GM23338 (cell line): ENCODE measurements around the gene GCM1. TPM values are rescaled to one million over a fixed set of nuclear protein-coding genes. Genes with fewer than 3 reads are reported as not detected.

ENCODE experiments used
- ATAC-seq: fragments of 200-7000 bp; cut with Tn5 transposase; 3 replicates; pipeline ENCODE4 v1.9.1; 2020
- DNase-seq: peaks from one replicate; pipeline ENCODE4 v3.0.0-alpha.2; 2015; ENCODE audit warnings: low spot score
- H2AFZ ChIP-seq: fragments of 200-600 bp; sonication (generic); 2 replicates; pipeline ENCODE4 v1.8.0; 2016; ENCODE audit warnings: antibody characterized with exemption, mild to moderate bottlenecking, moderate library complexity
- H3F3A ChIP-seq: fragments of 200-600 bp; sonication (generic); replicated peaks from 2 replicates; pipeline ENCODE4 v1.8.0; 2017; ENCODE audit warnings: antibody characterized with exemption, mixed run types, low read depth
- H3K27ac ChIP-seq: fragments of 200-600 bp; sonication (generic); 2 replicates; pipeline ENCODE4 v1.6.1; 2016; ENCODE audit warnings: low read depth
- H3K27me3 ChIP-seq: fragments of 200-600 bp; sonication (generic); 2 replicates; pipeline ENCODE4 v1.8.0; 2016; ENCODE audit warnings: mild to moderate bottlenecking, mixed run types, moderate library complexity; ENCODE audit not compliant: insufficient read depth
- H3K36me3 ChIP-seq: fragments of 200-600 bp; sonication (generic); 2 replicates; pipeline ENCODE4 v1.8.0; 2016; ENCODE audit warnings: mild to moderate bottlenecking; ENCODE audit not compliant: insufficient read depth
- H3K4me1 ChIP-seq: fragments of 200-600 bp; sonication (generic); 2 replicates; pipeline ENCODE4 v1.8.0; 2016; ENCODE audit warnings: mild to moderate bottlenecking, moderate library complexity; ENCODE audit not compliant: insufficient read depth
- H3K4me2 ChIP-seq: fragments of 200-600 bp; sonication (generic); 2 replicates; pipeline ENCODE4 v1.7.1; 2017; ENCODE audit warnings: mixed run types
- H3K4me3 ChIP-seq: fragments of 200-600 bp; sonication (generic); 2 replicates; pipeline ENCODE4 v1.6.1; 2016; ENCODE audit warnings: mixed run types
- H3K79me2 ChIP-seq: fragments of 200-600 bp; sonication (generic); replicated peaks from 2 replicates; pipeline ENCODE4 v1.8.0; 2017; ENCODE audit warnings: mild to moderate bottlenecking; ENCODE audit not compliant: insufficient read depth
- H3K9me2 ChIP-seq: fragments of 200-600 bp; sonication (generic); 2 replicates; pipeline ENCODE4 v1.8.0; 2017; ENCODE audit not compliant: insufficient read depth
- H4K20me1 ChIP-seq: fragments of 200-600 bp; sonication (generic); replicated peaks from 2 replicates; pipeline ENCODE4 v1.8.0; 2017; ENCODE audit warnings: mild to moderate bottlenecking; ENCODE audit not compliant: insufficient read depth
- H3K27ac Mint-ChIP-seq: 2 replicates; pipeline ENCODE4 v1.8.0; 2020; ENCODE audit warnings: inconsistent platforms, mild to moderate bottlenecking, moderate library complexity, mixed read lengths
- H3K27me3 Mint-ChIP-seq: 3 replicates; pipeline ENCODE4 v1.8.0; 2022; ENCODE audit warnings: low read depth, mild to moderate bottlenecking, moderate library complexity, mixed read lengths, inconsistent platforms; ENCODE audit not compliant: insufficient read depth, poor library complexity
- H3K36me3 Mint-ChIP-seq: 3 replicates; pipeline ENCODE4 v1.8.0; 2021; ENCODE audit warnings: low read depth, mild to moderate bottlenecking, inconsistent platforms, moderate library complexity, mixed read lengths
- H3K4me1 Mint-ChIP-seq: 3 replicates; pipeline ENCODE4 v1.8.0; 2020; ENCODE audit warnings: mild to moderate bottlenecking, inconsistent platforms, mixed read lengths
- H3K4me3 Mint-ChIP-seq: 3 replicates; pipeline ENCODE4 v1.8.0; 2021; ENCODE audit warnings: moderate library complexity, mild to moderate bottlenecking, inconsistent platforms, mixed read lengths
- H3K9me3 Mint-ChIP-seq: 3 replicates; pipeline ENCODE4 v1.8.0; 2020; ENCODE audit warnings: moderate library complexity, mild to moderate bottlenecking, inconsistent platforms, mixed read lengths
- CREB1 ChIP-seq: fragments of 250-450 bp; sonication (Bioruptor Pico); IDR thresholded peaks from 2 replicates; pipeline ENCODE4 v1.5.0; 2020; ENCODE audit warnings: low read depth, mild to moderate bottlenecking, moderate library complexity
- CTCF ChIP-seq, 2 experiments: fragments of 200-600 bp in 1 of 2; sonication (generic) in 1 of 2; conservative IDR thresholded peaks; 2 replicates each; pipeline versions ENCODE4 v1.5.1 to v1.6.1; 2016 to 2017; ENCODE audit warnings: antibody characterized with exemption in 2 of 2, low read depth in 2 of 2, mild to moderate bottlenecking in 2 of 2, moderate library complexity in 1 of 2
- ETS1 ChIP-seq: IDR thresholded peaks from 2 replicates; pipeline ENCODE4 v1.6.1; 2016; ENCODE audit warnings: antibody characterized with exemption
- EZH2phosphoT487 ChIP-seq: fragments of 200-600 bp; sonication (generic); IDR thresholded peaks from one replicate; pipeline ENCODE4 v1.8.1; 2018; ENCODE audit warnings: antibody characterized with exemption; ENCODE audit not compliant: unreplicated experiment
- JUNB ChIP-seq: IDR thresholded peaks from one replicate; pipeline ENCODE4 v1.6.1; 2016; ENCODE audit warnings: antibody characterized with exemption; ENCODE audit not compliant: unreplicated experiment
- NANOG ChIP-seq: IDR thresholded peaks from 2 replicates; pipeline ENCODE4 v1.6.1; 2016; ENCODE audit warnings: antibody characterized with exemption, borderline replicate concordance
- POLR2AphosphoS5 ChIP-seq: IDR thresholded peaks from 2 replicates; pipeline ENCODE4 v1.6.1; 2016; ENCODE audit warnings: antibody characterized with exemption, low read depth
- REST ChIP-seq: IDR thresholded peaks from one replicate; pipeline ENCODE4 v1.6.1; 2018; ENCODE audit warnings: antibody characterized with exemption; ENCODE audit not compliant: unreplicated experiment
- STAT1 ChIP-seq: IDR thresholded peaks from one replicate; pipeline ENCODE4 v1.6.1; 2016; ENCODE audit warnings: antibody characterized with exemption; ENCODE audit not compliant: unreplicated experiment
- ZNF114 ChIP-seq: fragments of 250-450 bp; sonication (Bioruptor Pico); IDR thresholded peaks from 2 replicates; pipeline ENCODE4 v1.5.0; 2020; ENCODE audit warnings: mild to moderate bottlenecking, moderate library complexity
- ZNF331 ChIP-seq: fragments of 250-450 bp; sonication (Bioruptor Pico); IDR thresholded peaks from 2 replicates; pipeline ENCODE4 v1.5.0; 2020; ENCODE audit warnings: low read depth, mild to moderate bottlenecking, moderate library complexity
- ZNF462 ChIP-seq: fragments of 250-450 bp; sonication (Bioruptor Pico); IDR thresholded peaks from 2 replicates; pipeline ENCODE4 v1.5.0; 2020; ENCODE audit warnings: mild to moderate bottlenecking, moderate library complexity
- polyA plus RNA-seq: library from polyadenylated mRNA; unstranded; fragments of >200 nt; fragmentation: Nextera tagmentation; extraction: Ambion mirVana; gene quantifications from 2 replicates; pipeline ENCODE4 v1.2.1, GENCODE V29; 2016
- total RNA-seq: library from RNA; depleted of rRNA; stranded (reverse); fragments of >200 nt; shearing (Covaris generic); gene quantifications from 2 replicates; pipeline ENCODE4 v1.2.3, GENCODE V29; 2014

The GCM1 gene
- total and polyA plus RNA-seq, 2 experiments from 2014 or later, result not detected

- TF ChIP-seq REST (no peak), CREB1 (CRISPR knock-in tag) (no peak)
These were observed 19.8 kb downstream of the GCM1 start (continued) for GRCh38 chr6:53128842-53129241.

GRCh38 chr6:53125276-53125675, 23.4 kb downstream of the GCM1 start:
- Mint-ChIP-seq H3K36me3 (no peaks in the 10 kb centered on the region), H3K4me1 (peaks cover 11% of the 10 kb centered on the region), H3K27me3 (no peaks in the 10 kb centered on the region), H3K9me3 (no peaks in the 10 kb centered on the region), H3K27ac (no peak overlapping the region), H3K4me3 (no peak overlapping the region)
- Histone ChIP-seq H3K4me2 (no peak overlapping the region), H3K4me3 (no peak overlapping the region), H3K27ac (no peak overlapping the region), H3K36me3 (no peaks in the 10 kb centered on the region), H4K20me1 (no peaks in the 10 kb centered on the region), H3K79me2 (no peaks in the 10 kb centered on the region), H3F3A (no peaks in the 10 kb centered on the region), H3K9me2 (no peaks in the 10 kb centered on the region), H3K4me1 (0 out of 2 replicates have a peak, but pooled peaks cover 6% of the 10 kb centered on the region), H3K27me3 (no peaks in the 10 kb centered on the region), H2AFZ (no peak overlapping the region)
- DNase-seq (no peak), ATAC-seq (no peak)
- TF ChIP-seq JUNB, result no peak
- TF ChIP-seq ETS1, result no peak
- TF ChIP-seq EZH2phosphoT487, result no peak
- no peak for TF ChIP-seq POLR2AphosphoS5
- no peak for TF ChIP-seq NANOG
- TF ChIP-seq CTCF (conservative IDR thresholded peaks at IDR 0.05; ENCODE audit: low read depth in 2 of 2), result no peak
- TF ChIP-seq ZNF462 (CRISPR knock-in tag), result no peak
- TF ChIP-seq ZNF114 (CRISPR knock-in tag), result no peak
- no peak for TF ChIP-seq ZNF331 (CRISPR knock-in tag)
- no peak for TF ChIP-seq CREB1 (CRISPR knock-in tag)
- TF ChIP-seq STAT1, result no peak
